ENCODE data around the gene ITPKC.

GRCh38 chr19:40786060-40787037, 69.4 kb downstream of the ITPKC start:
- TF ChIP-seq EP300 (IDR thresholded peaks at IDR 0.05; ENCODE audit: borderline replicate concordance) (no peak), MAX (IDR thresholded peaks at IDR 0.05) (no peak), EGR1 (IDR thresholded peaks at IDR 0.05) (no peak), RAD21 (IDR thresholded peaks at IDR 0.05; ENCODE audit: low read depth) (no peak)
- TF ChIP-seq, protein P1, sequence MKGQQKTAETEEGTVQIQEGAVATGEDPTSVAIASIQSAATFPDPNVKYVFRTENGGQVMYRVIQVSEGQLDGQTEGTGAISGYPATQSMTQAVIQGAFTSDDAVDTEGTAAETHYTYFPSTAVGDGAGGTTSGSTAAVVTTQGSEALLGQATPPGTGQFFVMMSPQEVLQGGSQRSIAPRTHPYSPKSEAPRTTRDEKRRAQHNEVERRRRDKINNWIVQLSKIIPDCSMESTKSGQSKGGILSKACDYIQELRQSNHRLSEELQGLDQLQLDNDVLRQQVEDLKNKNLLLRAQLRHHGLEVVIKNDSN (IDR thresholded peaks at IDR 0.05), result no peak
